ENCODE measurements around the gene ARHGEF7.

The ARHGEF7 gene

DNA sequence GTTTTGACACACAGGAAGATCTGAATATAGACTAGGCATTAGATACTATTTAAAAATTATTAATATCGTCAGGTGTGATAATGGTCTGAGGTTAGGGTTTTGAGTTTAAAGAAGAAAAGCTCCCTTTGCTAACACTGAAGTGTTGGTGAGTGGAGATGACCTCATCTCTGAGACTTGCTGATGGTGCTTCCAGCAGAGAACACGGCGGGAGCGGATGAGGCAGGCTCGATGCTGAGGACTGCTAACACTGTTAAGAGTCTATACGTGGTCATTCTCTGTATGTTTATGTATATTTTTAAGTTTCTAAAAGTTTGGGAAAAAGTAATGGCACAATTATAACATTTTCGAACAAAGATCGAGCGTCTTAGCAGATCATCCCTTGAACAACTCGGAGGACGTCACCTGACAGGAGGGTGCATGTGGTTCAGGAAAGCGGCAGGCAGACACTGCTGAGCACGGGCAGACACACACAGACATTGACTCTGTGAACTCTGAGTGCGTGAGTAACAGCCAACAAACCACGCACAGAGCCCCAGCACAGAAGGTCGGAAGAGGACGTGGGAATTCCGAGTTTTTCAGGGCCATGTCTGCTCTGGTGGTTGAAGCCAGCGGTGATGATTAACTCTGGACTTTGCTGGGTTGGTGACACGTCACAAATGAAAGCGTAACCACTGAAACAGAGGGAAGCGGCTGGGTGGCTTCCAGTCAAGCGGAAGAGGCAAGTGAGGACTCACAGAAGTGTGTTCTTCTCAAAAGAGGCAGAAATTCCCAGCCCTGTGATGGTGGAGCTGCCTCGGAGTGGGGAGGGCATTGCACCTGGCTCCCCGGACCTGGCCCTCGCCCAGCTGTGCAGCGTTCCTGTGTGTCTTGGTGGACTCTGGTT is 113.4 kb downstream of the ARHGEF7 start:
- no peak for DNase-seq

DNA sequence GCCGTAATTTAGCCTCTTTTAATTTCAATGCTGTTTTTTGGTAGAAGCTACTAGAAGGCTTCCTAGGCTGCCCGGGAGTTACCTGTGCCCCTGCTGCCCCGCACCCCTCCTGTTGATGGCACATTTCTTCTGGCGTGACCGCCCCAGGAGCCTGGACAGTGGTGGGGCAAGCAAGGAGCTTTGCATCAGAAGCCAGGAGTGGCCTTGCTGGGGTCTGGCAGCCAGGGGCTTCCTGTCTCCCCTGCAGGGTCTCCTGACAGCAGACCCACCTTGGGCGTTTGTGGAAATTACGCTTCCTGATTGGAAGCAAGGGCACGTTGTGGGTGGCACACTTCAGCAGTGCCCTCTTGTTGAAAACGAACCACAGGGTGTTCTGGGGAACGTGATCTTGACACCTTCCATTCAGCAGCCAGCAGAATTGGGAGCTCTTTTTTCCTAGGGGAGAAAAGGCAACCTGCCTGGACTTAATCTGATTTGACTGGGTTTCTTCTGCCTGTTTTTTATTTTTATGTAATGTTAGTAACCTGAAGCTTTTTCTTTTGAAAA is 115.3 kb downstream of the ARHGEF7 start:
- DNase-seq = no peak

DNA sequence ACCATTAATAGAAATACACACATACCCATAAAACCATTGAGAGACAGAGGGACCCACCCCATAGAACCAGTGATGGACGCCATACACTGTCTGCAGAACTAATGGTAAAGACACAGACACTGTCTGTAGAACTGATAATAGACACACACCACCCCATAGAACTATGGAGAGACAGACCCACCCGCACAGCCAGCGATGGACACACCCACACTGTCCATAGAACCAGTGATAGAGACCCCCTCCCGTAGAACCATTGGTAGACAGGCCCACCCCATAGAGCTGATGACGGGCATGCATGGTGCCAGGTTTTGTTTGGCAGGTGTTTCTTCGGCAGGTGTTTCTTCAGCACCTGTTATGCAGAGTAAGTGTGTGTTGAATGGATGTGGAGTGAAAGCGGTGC is 117.1 kb downstream of the ARHGEF7 start:
- DNase-seq = no peak

DNA sequence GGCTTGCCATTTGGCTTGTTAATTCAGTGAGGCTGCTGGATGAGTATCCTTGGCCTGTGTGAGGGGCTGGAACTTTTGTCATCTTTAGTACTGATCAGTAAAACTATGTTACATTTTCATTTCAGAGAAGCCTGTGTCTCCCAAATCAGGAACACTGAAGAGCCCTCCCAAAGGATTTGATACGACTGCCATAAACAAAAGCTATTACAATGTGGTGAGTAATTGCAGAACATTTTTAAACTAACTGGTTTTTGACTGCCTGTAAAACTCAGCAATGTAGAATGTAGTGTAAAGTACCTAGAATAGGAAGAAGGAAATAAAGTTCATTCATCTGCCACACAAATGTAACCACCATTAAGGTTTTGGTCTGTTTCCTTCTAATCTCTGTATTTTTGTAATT is 118.0 kb downstream of the ARHGEF7 start:
- no peak for DNase-seq

DNA sequence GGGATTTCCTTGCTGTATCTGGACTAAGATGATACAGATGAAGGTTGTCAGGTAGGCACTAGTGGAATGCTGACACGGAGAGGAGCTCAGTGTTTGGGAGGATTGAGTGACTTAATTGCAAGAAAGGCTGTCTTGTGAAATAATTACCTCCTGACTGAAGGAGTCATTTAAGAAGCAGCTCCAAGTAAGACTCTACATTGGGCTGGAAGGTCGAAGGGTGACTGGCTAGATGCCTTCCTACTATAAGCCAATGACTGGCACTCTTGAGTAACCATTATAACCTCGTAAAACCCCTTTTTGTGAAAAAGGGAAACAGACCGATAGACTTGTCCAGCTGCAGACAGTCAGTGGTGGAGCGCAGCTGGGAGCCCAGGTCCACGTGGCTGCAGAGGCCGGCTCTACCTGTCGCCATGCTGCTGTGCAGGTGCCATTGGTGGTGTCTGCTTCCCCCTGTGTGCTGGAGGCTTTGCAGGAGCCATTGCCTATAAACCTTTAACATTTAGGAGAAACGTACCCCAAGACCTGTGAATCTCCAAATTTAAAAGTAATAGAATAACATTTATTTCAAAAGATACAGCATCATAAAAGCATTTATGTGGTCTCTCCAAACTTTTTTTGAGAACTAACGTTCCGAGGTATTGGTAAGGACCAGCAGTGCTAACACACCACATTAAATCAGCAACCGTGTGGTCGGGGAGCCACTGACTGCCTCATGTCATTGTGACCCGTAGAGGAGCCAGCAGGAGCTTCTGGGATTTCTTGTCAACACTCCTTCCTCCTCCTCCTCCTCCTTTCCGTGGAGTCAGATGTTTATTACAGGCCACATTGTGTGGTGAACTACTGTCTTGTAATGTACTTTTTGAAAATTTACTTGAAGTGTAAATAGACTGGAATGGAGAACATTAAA is 124.9 kb downstream of the ARHGEF7 start:
- DNase-seq = no peak

DNA sequence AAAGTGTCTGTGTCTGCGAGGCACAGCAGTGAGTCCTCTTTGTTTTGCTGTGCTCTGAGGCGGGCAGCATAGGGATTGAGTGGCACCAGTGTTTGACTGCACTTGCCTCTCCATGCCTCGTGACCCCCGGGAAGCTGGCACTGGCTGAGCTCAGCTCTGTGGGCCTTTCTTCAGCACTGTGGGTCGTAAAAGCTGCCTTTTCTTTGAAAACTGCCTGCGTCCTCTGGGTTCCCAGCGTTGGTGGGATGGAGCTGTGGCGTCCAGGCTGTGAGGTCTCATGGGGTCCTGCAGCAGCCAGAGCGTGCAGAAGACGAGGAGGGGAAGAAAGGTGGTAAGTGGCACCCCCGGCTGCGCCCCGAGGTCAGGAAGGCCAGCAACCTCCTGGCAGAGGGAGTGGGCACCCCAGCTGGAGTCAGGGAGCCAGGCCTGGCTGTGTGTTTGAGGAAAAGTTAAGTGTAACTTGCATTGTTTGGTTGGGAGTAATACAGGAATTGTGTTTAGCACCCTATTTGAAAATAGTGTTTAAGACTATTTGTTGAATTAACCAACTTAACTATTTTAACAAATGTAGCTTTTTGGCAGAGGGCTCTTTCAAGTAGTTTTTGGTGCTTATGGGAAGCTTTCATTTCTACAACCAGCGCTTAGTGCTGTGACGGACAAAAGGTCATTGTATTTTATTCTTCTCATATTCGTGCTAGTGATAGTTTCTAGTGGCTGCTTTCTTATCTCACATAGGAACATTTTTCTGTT is 126.1 kb downstream of the ARHGEF7 start:
- DNase-seq = no peak

DNA sequence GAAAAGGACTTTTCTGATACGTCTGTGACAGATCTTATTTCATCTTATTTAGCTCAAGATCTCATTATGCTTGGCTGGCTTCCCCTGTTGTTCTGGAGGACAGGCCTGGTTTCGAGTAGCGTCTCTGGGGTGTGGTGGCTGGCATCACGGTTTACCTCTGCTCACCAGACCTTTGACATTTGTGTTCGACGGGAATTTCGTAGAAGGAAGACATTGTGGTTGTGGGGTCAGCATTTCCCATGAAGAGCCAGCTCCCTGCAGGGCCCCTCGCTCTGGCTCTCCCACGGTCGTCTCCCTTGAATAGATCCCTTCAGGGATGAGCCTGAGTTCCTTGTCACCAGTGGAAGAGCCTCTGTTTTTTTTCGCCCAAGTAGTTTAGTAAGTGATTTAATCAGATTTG is 126.8 kb downstream of the ARHGEF7 start:
- no peak for DNase-seq

DNA sequence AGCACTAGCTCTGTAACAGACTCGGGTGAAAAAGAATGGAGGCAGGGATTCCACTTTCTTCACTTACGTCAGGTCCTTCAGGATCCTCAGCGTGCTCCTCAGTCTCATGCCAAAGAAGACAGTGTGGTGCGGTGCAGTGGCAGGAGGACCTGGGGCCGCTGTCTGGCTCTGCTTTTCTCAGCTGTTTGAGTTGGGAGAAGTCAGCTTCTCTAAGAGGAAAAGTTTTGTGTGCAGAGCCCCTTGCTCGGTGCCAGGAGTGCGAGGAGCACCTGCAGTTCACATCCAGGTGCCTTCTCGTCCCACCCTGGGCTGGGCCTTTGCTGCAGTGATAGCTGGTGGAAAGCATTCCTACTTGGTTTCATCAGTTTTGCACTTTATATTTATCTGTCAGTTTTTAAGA is 127.5 kb downstream of the ARHGEF7 start:
- no peak for DNase-seq

DNA sequence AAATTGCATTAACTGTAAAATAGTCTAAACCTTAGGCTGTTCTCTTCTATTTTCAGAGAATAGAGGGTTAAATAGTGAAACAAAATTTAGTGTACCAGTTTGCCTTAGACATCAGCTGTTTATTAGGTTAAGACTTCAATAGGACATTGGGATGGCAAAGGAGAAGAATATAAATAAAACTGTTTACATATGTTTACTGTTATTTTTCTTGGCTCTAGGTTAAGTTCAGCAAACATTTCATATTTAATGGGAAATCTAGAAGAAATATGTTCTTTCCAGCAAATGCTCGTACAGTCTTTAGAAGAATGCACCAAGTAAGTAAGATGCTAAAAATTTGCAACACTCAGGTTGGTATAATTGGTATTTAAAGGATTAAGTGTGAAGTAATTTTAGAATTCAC is 128.9 kb downstream of the ARHGEF7 start:
- DNase-seq = no peak

DNA sequence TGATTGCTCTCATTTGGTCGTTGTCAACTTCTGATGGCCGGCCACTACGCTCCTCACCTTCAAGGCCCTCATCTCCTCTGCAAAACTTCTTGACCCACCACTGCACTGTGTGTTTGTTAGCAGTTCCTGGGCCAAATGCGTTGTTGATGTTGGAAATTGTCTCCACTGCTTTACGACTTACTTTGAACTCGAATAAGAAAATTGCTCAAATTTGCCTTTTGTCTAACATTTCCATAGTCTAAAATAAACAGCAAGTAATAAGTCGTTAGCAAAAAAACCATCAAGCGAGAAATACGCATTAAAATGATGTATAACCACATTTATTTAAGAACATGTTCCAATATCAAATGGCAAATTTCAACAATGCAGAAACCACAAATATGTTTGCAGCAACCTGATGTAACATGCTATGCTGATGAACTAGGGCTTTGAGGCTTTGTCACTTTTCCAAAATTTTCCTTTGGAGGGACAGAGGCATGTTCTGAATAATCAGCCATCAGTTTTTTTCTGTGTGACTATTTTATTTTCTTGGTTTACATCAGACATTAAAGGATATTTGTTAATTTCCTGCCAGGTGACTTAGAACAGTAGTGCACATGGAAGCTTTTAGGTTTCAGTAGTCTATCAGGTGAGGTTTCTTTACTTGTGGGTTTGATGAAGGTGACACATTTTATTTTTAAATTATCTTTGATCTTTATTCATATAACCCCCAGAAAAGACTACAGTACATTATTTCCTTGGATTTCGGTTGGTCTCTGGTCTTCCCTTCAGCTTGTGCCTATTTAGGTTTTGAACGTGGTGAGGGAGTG is 130.7 kb downstream of the ARHGEF7 start:
- no peak for DNase-seq

DNA sequence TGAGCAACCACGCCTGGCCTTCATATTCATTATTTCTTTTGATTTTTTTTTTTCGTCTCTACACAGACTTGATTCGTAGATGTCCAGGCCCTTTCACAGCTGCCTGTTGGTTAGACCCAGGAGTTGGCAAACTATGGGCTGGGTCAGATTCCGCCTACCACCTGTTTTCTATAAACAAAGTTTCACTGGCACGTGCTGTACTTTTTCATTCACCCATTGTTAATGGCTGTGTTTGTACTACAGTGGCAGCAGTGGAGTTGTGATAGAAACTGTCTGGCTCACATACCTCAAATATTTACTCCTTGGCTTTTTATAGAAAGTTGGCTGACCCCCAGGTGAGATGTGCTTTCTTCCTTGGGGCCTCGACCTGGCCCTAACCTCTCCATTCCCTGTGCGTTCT is 132.4 kb downstream of the ARHGEF7 start:
- DNase-seq = no peak

DNA sequence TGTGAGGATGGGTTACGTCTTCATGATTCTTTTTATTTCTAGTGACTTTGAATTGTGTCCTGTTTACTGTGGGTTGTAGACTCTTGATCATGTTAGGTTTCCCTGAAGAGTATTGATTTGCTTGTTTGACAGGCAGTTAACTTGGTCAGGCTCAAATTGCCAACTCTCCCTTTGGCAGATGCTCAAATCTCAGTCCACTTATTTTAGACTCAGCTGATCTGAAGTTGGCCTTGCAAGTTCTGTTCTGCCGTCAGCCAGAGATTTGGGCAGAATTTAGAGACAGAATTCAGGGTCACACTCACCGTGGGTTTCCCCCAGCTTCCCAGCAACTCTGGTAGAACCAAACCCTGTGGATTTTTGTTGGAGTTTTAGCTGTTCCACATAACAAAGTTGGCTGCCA is 133.7 kb downstream of the ARHGEF7 start:
- DNase-seq = no peak

DNA sequence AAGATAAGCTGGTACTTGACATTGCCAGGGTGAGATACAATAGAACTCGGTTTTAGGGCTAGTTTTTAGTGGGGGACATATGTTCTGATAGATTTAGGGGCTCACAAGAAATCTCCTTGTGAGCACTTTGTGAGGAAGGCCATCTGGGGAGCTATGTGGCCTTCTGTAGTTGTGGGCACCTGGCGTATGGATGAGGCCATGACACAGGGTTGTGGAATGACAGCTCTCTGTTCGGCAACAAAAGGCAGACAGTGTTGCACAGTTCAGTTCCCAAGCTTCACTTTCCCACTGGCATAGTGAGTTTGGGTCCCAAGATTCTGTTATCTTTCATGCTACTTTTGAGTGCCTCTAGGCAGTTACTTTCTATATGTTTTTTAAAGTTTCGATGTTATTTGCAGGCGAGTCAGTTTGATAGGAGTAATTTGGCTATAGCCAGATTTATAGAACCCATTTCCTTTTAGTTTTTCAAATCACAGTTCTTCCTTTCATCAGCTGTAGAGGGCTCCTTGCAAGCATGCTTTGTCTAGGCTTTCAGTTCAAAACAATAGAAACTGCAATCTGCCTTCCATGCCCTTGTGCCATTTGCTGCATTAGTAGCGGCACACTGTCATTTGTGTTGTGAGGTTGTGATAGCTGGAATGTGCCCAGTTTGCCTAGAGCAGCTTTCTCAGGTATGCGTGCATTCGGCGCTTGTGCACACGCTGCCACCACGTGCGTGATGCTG is 134.7 kb downstream of the ARHGEF7 start:
- no peak for DNase-seq

DNA sequence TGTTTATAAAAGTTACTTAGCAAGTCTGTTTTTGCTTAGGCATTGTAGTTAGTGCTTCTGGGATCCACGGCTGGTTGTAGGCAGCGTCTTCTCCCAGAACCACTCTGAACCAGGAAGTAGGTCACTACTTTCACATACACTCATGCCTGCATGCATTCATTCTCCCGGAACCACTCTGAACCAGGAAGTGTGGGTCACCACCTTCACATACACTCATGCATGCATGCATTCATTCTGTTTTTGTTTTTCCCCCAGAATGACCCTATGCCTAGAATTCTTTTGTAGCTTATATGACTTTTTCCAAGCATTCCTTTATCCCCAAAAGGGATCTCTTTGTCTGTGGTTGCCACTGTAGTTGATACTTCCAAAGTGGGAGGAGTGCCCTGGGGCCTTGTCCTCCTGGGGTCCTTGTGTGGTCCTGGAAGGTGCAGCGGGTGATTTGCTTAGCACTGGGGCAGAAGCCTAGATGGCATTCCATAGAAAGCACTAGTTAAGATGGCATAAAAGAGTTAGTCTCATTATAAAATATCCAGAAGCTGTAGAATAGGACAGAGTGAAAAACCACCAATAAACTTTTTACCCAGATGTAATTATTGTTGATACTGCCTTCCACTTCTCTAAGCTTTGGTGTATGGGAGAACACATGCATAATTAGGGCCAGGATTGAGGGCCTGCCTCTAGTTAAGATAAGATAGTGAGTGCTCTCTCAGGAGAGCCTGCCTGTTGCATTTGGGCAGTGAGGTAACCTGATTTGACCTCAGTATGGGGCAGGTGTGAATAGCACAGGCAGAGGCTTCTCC is 136.7 kb downstream of the ARHGEF7 start:
- no peak for DNase-seq

DNA sequence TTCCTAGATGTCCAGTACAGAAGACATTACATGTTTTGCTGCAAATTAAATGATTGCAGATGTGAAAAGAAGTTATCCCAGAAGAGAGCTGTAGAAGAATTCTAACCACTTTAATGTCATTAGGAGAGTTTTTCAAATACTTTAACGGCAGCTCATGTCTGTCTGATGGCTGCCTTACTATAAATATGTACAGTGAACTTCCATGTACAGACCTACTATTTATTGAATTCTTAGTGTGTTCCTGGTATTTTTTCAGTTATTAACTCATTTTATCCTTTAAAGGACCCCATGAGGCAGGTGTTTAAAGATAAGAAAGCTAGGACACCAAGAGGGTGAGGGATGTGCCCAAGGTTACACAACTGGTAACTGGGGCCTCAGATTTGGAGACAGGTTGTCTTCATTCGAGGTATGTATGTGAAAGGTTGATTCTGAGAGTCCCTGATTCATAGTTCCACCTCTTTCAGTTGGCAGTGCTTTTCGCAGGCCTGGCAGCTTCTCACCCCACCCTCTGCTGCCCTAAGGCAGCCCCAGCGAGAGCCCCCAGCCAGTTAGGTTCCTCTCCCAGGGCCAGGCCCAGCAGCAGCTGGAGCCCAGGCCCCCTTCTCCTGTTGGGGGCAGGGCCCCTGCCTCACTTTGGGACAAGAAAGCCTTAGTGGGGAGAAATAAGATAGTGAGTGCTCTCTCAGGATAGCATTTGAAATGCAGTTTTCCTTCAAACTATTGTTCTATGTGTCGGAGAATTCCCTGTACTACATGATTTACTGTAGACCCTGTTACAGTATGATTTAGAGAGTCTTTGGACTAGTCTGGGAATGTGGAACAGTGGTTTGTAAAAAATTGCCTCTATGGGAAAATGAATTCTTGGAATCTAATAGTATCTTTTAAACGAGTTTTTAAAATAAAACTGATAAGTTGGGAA is 137.6 kb downstream of the ARHGEF7 start:
- no peak for DNase-seq

DNA sequence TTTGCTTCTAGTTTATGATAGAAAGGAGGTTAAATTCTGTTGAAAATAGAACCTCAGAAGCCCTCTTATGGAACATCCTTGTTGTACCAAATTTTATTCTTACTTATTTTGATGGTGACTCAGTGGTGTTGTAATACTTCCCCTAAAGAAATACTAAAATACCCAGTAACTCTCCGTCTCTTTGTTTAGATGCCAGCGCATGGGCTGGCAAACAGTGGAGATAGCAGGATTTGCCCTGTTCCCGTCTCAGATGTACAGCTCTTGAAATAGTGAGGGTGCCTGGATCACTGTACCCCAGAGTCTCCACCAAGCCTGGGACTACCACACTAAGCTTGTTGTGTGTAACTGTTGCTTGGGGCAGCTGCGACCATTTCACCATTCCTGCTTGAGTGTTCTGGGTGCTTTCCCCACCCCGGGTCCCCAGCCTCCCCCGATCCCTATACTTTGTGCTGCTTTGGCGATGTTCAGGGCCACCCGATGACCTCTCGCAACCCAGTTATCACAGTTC is 138.3 kb downstream of the ARHGEF7 start:
- DNase-seq = no peak

DNA sequence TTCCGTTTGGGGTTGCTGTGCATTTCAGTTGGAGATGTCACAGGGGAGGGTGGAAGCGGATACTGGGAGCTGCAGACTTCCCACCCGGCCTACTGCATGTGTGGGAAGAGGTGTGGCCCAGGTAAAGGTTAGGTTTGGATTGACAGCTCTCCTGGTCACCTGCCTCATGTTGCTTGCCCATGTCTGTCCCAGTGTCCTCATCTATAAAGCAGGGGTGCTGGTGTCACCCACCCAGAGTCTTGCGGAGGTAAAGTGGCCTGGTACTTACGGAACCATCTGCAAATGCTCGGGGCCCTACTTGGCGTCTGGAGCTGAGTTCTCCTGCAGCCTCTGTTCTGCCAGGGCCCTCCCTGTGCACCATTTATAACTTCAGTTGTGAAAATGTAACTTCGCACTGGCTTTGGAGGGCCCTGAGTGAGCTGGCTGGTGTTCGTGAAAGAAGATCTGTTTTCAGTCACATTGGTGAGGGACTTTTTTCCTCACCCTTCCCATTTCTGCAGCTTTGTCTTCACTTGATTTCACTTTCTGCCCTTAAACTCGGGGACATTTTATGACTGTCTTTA is 140.2 kb downstream of the ARHGEF7 start:
- DNase-seq = no peak

DNA sequence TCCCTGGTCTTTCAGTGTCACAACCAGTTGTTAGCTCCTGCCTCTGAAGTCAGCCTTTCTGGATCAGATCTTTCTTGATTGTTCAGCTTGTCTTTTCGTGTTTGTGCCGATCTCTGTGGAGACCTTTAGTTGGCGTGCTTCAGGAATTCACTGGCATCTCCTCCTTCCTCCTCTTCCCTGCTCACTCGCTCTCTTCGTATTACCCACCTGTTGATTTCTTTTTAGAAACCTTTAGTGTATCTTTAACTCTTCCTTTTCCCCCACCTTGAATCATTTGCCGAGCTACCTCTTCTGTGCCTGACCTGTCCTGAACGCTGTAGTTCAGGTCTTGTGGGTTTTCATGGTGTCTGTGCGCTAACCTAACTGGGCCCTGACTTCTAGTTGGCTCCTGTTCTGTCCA is 141.3 kb downstream of the ARHGEF7 start:
- no peak for DNase-seq

DNA sequence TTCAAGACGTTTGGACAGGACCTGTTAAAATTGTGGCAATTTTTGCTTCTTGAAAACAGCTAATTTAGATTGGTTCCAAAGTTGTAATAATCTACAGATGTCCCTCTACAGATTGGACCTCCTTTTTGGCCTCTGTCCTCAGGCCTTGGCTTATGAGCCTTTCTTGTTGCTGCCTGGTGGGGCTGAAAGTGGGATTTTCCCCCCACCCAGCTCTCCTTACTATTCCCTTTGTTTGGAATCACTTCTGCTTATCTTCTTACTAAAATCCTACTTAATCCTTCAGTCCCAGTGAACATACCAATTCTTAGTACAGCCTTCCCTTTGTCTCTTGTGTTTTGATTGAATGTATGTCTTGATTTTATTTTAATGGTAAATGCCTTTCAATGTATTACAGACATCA is 141.8 kb downstream of the ARHGEF7 start:
- no peak for DNase-seq
